ENCODE measurements around the gene TACC2.

GRCh38 chr10:122124808-122125207 lies 135.8 kb downstream of the TACC2 start:
- no peak for TF ChIP-seq CTCF (IDR thresholded peaks at IDR 0.05; ENCODE audit: insufficient read depth, low read length, poor library complexity, severe bottlenecking)
- no peak for TF ChIP-seq EZH2phosphoT487 (conservative IDR thresholded peaks at IDR 0.05; ENCODE audit: low read length)
